Endothelial cell (in vitro differentiated cells): Measurements from ENCODE around the gene MORN4. TPM values are rescaled to one million over a fixed set of nuclear protein-coding genes. Genes with fewer than 3 reads are reported as not detected.

Experiments used
- DNase-seq: peaks from one replicate; pipeline ENCODE4 v3.0.0; 2021; ENCODE audit warnings: low spot score
- H3K27ac Mint-ChIP-seq: one replicate; pipeline ENCODE4 v1.8.0; 2021; ENCODE audit warnings: mixed read lengths, inconsistent platforms; ENCODE audit not compliant: unreplicated experiment
- H3K27me3 Mint-ChIP-seq: one replicate; pipeline ENCODE4 v1.8.0; 2021; ENCODE audit warnings: mild to moderate bottlenecking, moderate library complexity, mixed read lengths, inconsistent platforms; ENCODE audit not compliant: unreplicated experiment
- H3K36me3 Mint-ChIP-seq: one replicate; pipeline ENCODE4 v1.8.0; 2021; ENCODE audit warnings: mild to moderate bottlenecking, low read depth, mixed read lengths, inconsistent platforms; ENCODE audit not compliant: unreplicated experiment
- H3K4me1 Mint-ChIP-seq: one replicate; pipeline ENCODE4 v1.8.0; 2021; ENCODE audit warnings: mild to moderate bottlenecking, mixed read lengths, inconsistent platforms; ENCODE audit not compliant: unreplicated experiment
- H3K4me3 Mint-ChIP-seq: one replicate; pipeline ENCODE4 v1.8.0; 2021; ENCODE audit warnings: mild to moderate bottlenecking, mixed read lengths, inconsistent platforms; ENCODE audit not compliant: unreplicated experiment
- H3K9me3 Mint-ChIP-seq: one replicate; pipeline ENCODE4 v1.8.0; 2021; ENCODE audit warnings: mixed read lengths, inconsistent platforms; ENCODE audit not compliant: unreplicated experiment
- total RNA-seq: library from RNA; stranded (reverse); fragmentation: NEBNext Ultra II Directional; extraction: Animal tissue kit (Norgen Biotek cat#: 25700); gene quantifications from one replicate; pipeline ENCODE4 v1.2.1, GENCODE V29; 2021; ENCODE audit not compliant: unreplicated experiment
- TF ChIP-seq, protein P1 (sequence below): fragments of 200-600 bp; sonication (generic); IDR thresholded peaks from one replicate; pipeline ENCODE4 v1.5.0; 2021; ENCODE audit warnings: antibody characterized with exemption; ENCODE audit not compliant: unreplicated experiment

The MORN4 gene
- total RNA-seq, 1 donor from 2014 or later = 10.9 TPM

DNA sequence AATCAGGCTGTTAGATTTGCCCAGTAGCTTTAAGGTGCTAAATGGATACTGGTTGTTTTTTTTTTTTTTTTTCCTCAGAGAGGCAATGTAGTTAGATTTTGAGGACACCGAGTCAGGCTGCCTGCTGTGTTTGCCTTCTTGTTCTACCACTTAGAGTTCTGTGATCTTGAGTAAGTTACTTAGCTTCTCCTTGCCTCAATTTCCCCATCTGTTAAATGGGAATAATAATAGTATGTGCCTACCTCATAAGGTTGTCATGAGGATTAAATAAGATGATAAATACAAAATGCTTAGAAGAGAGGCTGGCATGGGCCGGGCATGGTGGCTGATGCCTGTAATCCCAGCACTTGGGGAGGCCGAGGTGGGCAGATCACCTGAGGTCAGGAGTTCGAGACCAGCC, 14.6 kb downstream of the MORN4 start:
- TF ChIP-seq, protein P1, sequence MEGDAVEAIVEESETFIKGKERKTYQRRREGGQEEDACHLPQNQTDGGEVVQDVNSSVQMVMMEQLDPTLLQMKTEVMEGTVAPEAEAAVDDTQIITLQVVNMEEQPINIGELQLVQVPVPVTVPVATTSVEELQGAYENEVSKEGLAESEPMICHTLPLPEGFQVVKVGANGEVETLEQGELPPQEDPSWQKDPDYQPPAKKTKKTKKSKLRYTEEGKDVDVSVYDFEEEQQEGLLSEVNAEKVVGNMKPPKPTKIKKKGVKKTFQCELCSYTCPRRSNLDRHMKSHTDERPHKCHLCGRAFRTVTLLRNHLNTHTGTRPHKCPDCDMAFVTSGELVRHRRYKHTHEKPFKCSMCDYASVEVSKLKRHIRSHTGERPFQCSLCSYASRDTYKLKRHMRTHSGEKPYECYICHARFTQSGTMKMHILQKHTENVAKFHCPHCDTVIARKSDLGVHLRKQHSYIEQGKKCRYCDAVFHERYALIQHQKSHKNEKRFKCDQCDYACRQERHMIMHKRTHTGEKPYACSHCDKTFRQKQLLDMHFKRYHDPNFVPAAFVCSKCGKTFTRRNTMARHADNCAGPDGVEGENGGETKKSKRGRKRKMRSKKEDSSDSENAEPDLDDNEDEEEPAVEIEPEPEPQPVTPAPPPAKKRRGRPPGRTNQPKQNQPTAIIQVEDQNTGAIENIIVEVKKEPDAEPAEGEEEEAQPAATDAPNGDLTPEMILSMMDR = no peak
- DNase-seq = no peak
- H3K9me3 Mint-ChIP-seq = no peaks in the 10 kb centered on the region
- no peak overlapping the region for H3K4me3 Mint-ChIP-seq
- H3K4me1 Mint-ChIP-seq = no peaks in the 10 kb centered on the region
- H3K27me3 Mint-ChIP-seq = no peaks in the 10 kb centered on the region
- H3K27ac Mint-ChIP-seq = no peak overlapping the region
- H3K36me3 Mint-ChIP-seq = peaks cover 4% of the 10 kb centered on the region

GRCh38 chr10:97618285-97618684, 15.0 kb downstream of the MORN4 start:
- DNase-seq = no peak
- Mint-ChIP-seq H3K27ac (no peak overlapping the region), H3K4me3 (no peak overlapping the region), H3K4me1 (no peaks in the 10 kb centered on the region), H3K9me3 (no peaks in the 10 kb centered on the region), H3K36me3 (peaks cover 4% of the 10 kb centered on the region), H3K27me3 (no peaks in the 10 kb centered on the region)
- TF ChIP-seq, protein P1 = no peak

- Mint-ChIP-seq H3K4me1 (no peaks in the 10 kb centered on the region), H3K9me3 (no peaks in the 10 kb centered on the region), H3K27me3 (no peaks in the 10 kb centered on the region), H3K36me3 (peaks cover 4% of the 10 kb centered on the region), H3K4me3 (no peak overlapping the region), H3K27ac (no peak overlapping the region)
- TF ChIP-seq, protein P1 = no peak
- no peak for DNase-seq
Measured at GRCh38 chr10:97612386-97612785, 20.9 kb downstream of the MORN4 start.

- Mint-ChIP-seq H3K4me1 (no peaks in the 10 kb centered on the region), H3K27me3 (no peaks in the 10 kb centered on the region), H3K36me3 (no peaks in the 10 kb centered on the region), H3K27ac (no peak overlapping the region), H3K4me3 (no peak overlapping the region), H3K9me3 (no peaks in the 10 kb centered on the region)
- no peak for DNase-seq
- TF ChIP-seq, protein P1 = no peak
Measured at GRCh38 chr10:97611473-97611872, 21.8 kb downstream of the MORN4 start.

DNA sequence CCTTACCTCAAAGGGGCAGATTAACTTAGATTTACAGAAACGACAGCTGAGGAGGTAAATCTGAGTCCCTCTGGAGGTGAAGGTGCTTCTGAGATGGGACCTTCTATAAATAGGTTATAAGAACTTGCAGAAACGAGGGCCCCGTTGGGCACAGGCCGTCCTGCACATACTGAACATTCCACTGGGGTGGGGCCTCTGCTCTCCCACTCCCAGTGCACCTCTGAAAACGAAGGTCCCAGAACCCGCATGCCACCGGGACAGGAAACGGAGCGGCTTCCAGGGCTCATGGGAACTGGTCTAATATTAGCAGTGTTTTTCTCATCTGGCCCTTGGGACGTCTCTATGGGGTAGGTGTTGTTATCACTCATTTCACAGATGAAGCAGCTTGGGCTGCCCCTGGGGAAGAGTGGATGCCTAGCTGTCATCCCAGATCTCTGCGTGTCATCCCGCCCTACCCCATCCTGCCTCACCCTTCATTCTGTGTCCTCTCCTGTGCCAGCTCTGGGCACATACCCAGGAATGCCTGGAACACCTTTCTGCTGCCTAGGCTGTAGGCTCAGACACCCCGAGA, 24.2 kb downstream of the MORN4 start:
- Mint-ChIP-seq H3K9me3 (no peaks in the 10 kb centered on the region), H3K27ac (no peak overlapping the region), H3K4me3 (no peak overlapping the region), H3K4me1 (no peaks in the 10 kb centered on the region), H3K27me3 (no peaks in the 10 kb centered on the region), H3K36me3 (no peaks in the 10 kb centered on the region)
- TF ChIP-seq, protein P1 = no peak
- no peak for DNase-seq
